Fibroblast of mammary gland (primary cell): ENCODE measurements around the gene ZBTB4.

Experiments used
- DNase-seq: peaks from one replicate; pipeline ENCODE4 v3.0.0-alpha.2; 2010; ENCODE audit warnings: low read depth
- H3K4me3 ChIP-seq: 2 replicates; pipeline ENCODE4 v1.5.1; 2011; ENCODE audit warnings: low read depth, mild to moderate bottlenecking, low read length, moderate library complexity; ENCODE audit not compliant: control insufficient read depth
- CTCF ChIP-seq: conservative IDR thresholded peaks from 2 replicates; pipeline ENCODE4 v1.5.1; 2011; ENCODE audit warnings: low read depth, low read length, inconsistent platforms; ENCODE audit not compliant: control insufficient read depth, insufficient read depth

Gene ZBTB4

GRCh38 chr17:7493941-7494340 lies 14.5 kb upstream of the ZBTB4 start:
- no peak overlapping the region for H3K4me3 ChIP-seq
- no peak for DNase-seq
- TF ChIP-seq CTCF, result no peak

GRCh38 chr17:7491583-7491982 lies 12.2 kb upstream of the ZBTB4 start:
- no peak for DNase-seq
- no peak overlapping the region for H3K4me3 ChIP-seq
- TF ChIP-seq CTCF, result no peak

- H3K4me3 ChIP-seq, result no peak overlapping the region
- no peak for DNase-seq
- no peak for TF ChIP-seq CTCF
These were observed 10.7 kb upstream of the ZBTB4 start for GRCh38 chr17:7490144-7490543.

- DNase-seq, result peak; percentile 81
- H3K4me3 ChIP-seq, result peak overlapping the region; percentile 72
- TF ChIP-seq CTCF, result no peak
These were observed 6.8 kb upstream of the ZBTB4 start for GRCh38 chr17:7486181-7486580.

GRCh38 chr17:7484919-7485377 lies 5.5 kb upstream of the ZBTB4 start:
- no peak for TF ChIP-seq CTCF
- peak overlapping the region; percentile 72 for H3K4me3 ChIP-seq
- no peak for DNase-seq

- no peak for TF ChIP-seq CTCF
- peak; percentile 98 for DNase-seq
These were observed 4.9 kb upstream of the ZBTB4 start, which contains the start of gene POLR2A for GRCh38 chr17:7484067-7484918. POLR2A (plus strand) TSS chr17:7484366.

More at GRCh38 chr17:7484067-7484918, 4.9 kb upstream of the ZBTB4 start, which contains the start of gene POLR2A:
- peak within 1 kb of the TSS; percentile 72 for H3K4me3 ChIP-seq
